Naive thymus-derived CD4-positive, alpha-beta T cell (primary cell): ENCODE results near the gene ZMYND15. TPM values are rescaled to one million over a fixed set of nuclear protein-coding genes. Genes with fewer than 3 reads are reported as not detected.

Experiments used
- ATAC-seq: fragments of 150-1000 bp; cut with Tn5 transposase; 2 replicates; pipeline ENCODE4 v1.10.0; 2021; ENCODE audit warnings: mild to moderate bottlenecking, moderate library complexity
- CTCF ChIA-PET: fragments of 350-600 bp; sonication (Branson Sonifier 250); formaldehyde crosslinking; loops from one replicate; lab custom pipeline; 2021; ENCODE audit warnings: antibody characterized with exemption; lab: Charles Lee
- POLR2A ChIA-PET: fragments of 350-600 bp; sonication (Branson Sonifier 250); formaldehyde crosslinking; loops from one replicate; lab custom pipeline; 2021; ENCODE audit warnings: antibody characterized with exemption, inconsistent platforms; lab: Charles Lee
- DNase-seq, 9 donors: peaks; one replicate each; pipeline versions ENCODE4 v3.0.0 to v3.0.0-alpha.2; 2020 to 2022; ENCODE audit warnings: mixed read lengths in 1 of 9
- H3K27ac ChIP-seq: one replicate; pipeline ENCODE4 v1.7.0; 2013; ENCODE audit warnings: mild to moderate bottlenecking, low read depth, low read length, moderate library complexity
- H3K27me3 ChIP-seq, 2 donors: one replicate each; pipeline ENCODE4 v1.7.0; 2013; ENCODE audit warnings: low read length in 2 of 2, mild to moderate bottlenecking in 2 of 2, moderate library complexity in 2 of 2; ENCODE audit not compliant: control insufficient read depth in 2 of 2, insufficient read depth in 2 of 2
- H3K36me3 ChIP-seq, 3 experiments: 1 replicate in 2 of 3; 2 replicates in 1 of 3; pipeline ENCODE4 v1.7.0; 2013; ENCODE audit warnings: low read length in 3 of 3, mild to moderate bottlenecking in 3 of 3, moderate library complexity in 1 of 3; ENCODE audit not compliant: insufficient read depth in 3 of 3, control insufficient read depth in 2 of 3
- H3K4me1 ChIP-seq, 2 donors: one replicate each; pipeline ENCODE4 v1.7.0; 2013; ENCODE audit warnings: low read length in 2 of 2, mild to moderate bottlenecking in 2 of 2, moderate library complexity in 1 of 2; ENCODE audit not compliant: control insufficient read depth in 2 of 2, insufficient read depth in 2 of 2
- H3K4me3 ChIP-seq: 2 replicates; pipeline ENCODE4 v1.7.0; 2013; ENCODE audit warnings: mild to moderate bottlenecking, low read length
- H3K9me3 ChIP-seq, 3 experiments: 1 replicate in 2 of 3; 2 replicates in 1 of 3; pipeline ENCODE4 v1.7.0; 2013; ENCODE audit warnings: low read length in 3 of 3; ENCODE audit not compliant: control insufficient read depth in 2 of 3
- H3K27ac Mint-ChIP-seq, 9 donors: one replicate each; pipeline ENCODE4 v1.8.0; 2020 to 2022; ENCODE audit warnings: mixed read lengths in 9 of 9, mild to moderate bottlenecking in 8 of 9, moderate library complexity in 5 of 9, inconsistent platforms in 2 of 9
- H3K27me3 Mint-ChIP-seq, 5 donors: one replicate each; pipeline ENCODE4 v1.8.0; 2021 to 2022; ENCODE audit warnings: mixed read lengths in 5 of 5, mild to moderate bottlenecking in 1 of 5
- H3K36me3 Mint-ChIP-seq, 5 donors: one replicate each; pipeline ENCODE4 v1.8.0; 2020 to 2022; ENCODE audit warnings: mixed read lengths in 5 of 5, mild to moderate bottlenecking in 3 of 5, inconsistent platforms in 1 of 5
- H3K4me1 Mint-ChIP-seq, 7 donors: one replicate each; pipeline ENCODE4 v1.8.0; 2020 to 2022; ENCODE audit warnings: mixed read lengths in 7 of 7, mild to moderate bottlenecking in 3 of 7, inconsistent platforms in 1 of 7
- H3K4me3 Mint-ChIP-seq, 10 donors: one replicate each; pipeline ENCODE4 v1.8.0; 2020 to 2022; ENCODE audit warnings: mild to moderate bottlenecking in 10 of 10, mixed read lengths in 10 of 10, moderate library complexity in 6 of 10, inconsistent platforms in 2 of 10
- H3K9me3 Mint-ChIP-seq, 11 donors: one replicate each; pipeline ENCODE4 v1.8.0; 2020 to 2022; ENCODE audit warnings: mixed read lengths in 11 of 11, mild to moderate bottlenecking in 4 of 11, inconsistent platforms in 1 of 11, moderate library complexity in 1 of 11
- intact Hi-C, 2 donors: fragments of 100-400 bp; cut with micrococcal nuclease; formaldehyde crosslinking; loops; one replicate each; pipeline ENCODE4 v1.15.1; 2023
- polyA plus RNA-seq, 2 donors: library from polyadenylated mRNA; unstranded; fragments of 300-500 nt; fragmentation: Illumina TruSeq; gene quantifications; one replicate each; pipeline ENCODE4 v1.2.3, GENCODE V29; 2021
- total RNA-seq, 6 experiments: library from RNA in 5 of 6; stranded (reverse) in 5 of 6; gene quantifications; 1 replicate in 5 of 6; 2 replicates in 1 of 6; pipeline ENCODE4 v1.2.3 and lab custom pipeline; 2021 to 2026

ZMYND15 gene
- total and polyA plus RNA-seq, 7 experiments from 2014 or later = 0.22 to 5.2 (median 1.4) TPM; not detected in 3

- DNase-seq = peak in 7 of 9 donors; percentile 46 to 62 (median 52)
- ChIA-PET CTCF (no interaction called here), POLR2A (interaction anchor here (0.6 to 2.7 kb wide), 7 partner anchors 9 to 72 kb away, joined by 3 to 12 read pairs (median 5); partner anchors contain the start of gene PELP1)
- peaks cover 0 to 36% (median 6%) of the 10 kb centered on the region in 5 donors for H3K27me3 Mint-ChIP-seq
- peak overlapping the region; percentile 38 to 97 (median 92) for H3K27ac Mint-ChIP-seq
- H3K27ac ChIP-seq = peak overlapping the region; percentile 49
- H3K9me3 Mint-ChIP-seq = no peaks in the 10 kb centered on the region
- peak overlapping the region; percentile 72 for H3K4me3 ChIP-seq
- H3K36me3 ChIP-seq = peaks cover 0 to 4% (median 0%) of the 10 kb centered on the region in 3 experiments
- H3K4me1 Mint-ChIP-seq = peaks cover 12 to 28% (median 19%) of the 10 kb centered on the region in 7 donors
- peak; percentile 46 for ATAC-seq
- H3K9me3 ChIP-seq = no peaks in the 10 kb centered on the region
- H3K36me3 Mint-ChIP-seq = peaks cover 0 to 2% (median 0%) of the 10 kb centered on the region in 5 donors
- intact Hi-C loops = loop anchor here (1.0 to 10.0 kb wide), 3 partner anchors 7 to 594 kb away; partner anchors contain the start of genes MED11 (in 2 of the 2), CYB5D2 (in 1 of the 2) and ZZEF1 (in 1 of the 2)
- H3K27me3 ChIP-seq = no peaks in the 10 kb centered on the region
- H3K4me1 ChIP-seq = peaks cover 12 to 15% of the 10 kb centered on the region in 2 donors
- H3K4me3 Mint-ChIP-seq = peak overlapping the region; percentile 85 to 95 (median 92)
These were observed 1.2 kb upstream of the ZMYND15 start for GRCh38 chr17:4738136-4739121.

- ATAC-seq (no peak), DNase-seq (no peak)
- no peaks in the 10 kb centered on the region for H3K9me3 Mint-ChIP-seq
- H3K4me3 ChIP-seq = peak overlapping the region; percentile 72
- ChIA-PET CTCF (no interaction called here), POLR2A (interaction anchor here (1.3 to 2.7 kb wide), 2 partner anchors 25 to 50 kb away, joined by 6 to 12 read pairs; no protein-coding TSS in a partner anchor)
- H3K27me3 Mint-ChIP-seq = peaks cover 0 to 36% (median 6%) of the 10 kb centered on the region in 5 donors
- H3K36me3 Mint-ChIP-seq = peaks cover 0 to 1% (median 0%) of the 10 kb centered on the region in 5 donors
- H3K4me1 Mint-ChIP-seq = peaks cover 12 to 26% (median 16%) of the 10 kb centered on the region in 7 donors
- peaks cover 0 to 4% (median 0%) of the 10 kb centered on the region in 3 experiments for H3K36me3 ChIP-seq
- intact Hi-C loops = no loop called here
- H3K4me1 ChIP-seq = peaks cover 12 to 15% of the 10 kb centered on the region in 2 donors
- no peaks in the 10 kb centered on the region for H3K9me3 ChIP-seq
- no peak overlapping the region for H3K27ac ChIP-seq
- peak overlapping the region; percentile 51 to 94 (median 70) for H3K27ac Mint-ChIP-seq
- H3K4me3 Mint-ChIP-seq = peak overlapping the region; percentile 68 to 91 (median 84)
- H3K27me3 ChIP-seq = no peaks in the 10 kb centered on the region
These were observed 355 bp downstream of the ZMYND15 start for GRCh38 chr17:4740025-4740351.

- no peak for ATAC-seq
- Histone ChIP-seq H3K4me3 (no peak overlapping the region), H3K4me1 (peaks cover 12 to 15% of the 10 kb centered on the region in 2 donors), H3K27me3 (no peaks in the 10 kb centered on the region), H3K27ac (no peak overlapping the region), H3K9me3 (no peaks in the 10 kb centered on the region), H3K36me3 (peaks cover 0 to 4% (median 0%) of the 10 kb centered on the region in 3 experiments)
- POLR2A ChIA-PET = interaction anchor here (0.6 to 1.3 kb wide), 2 partner anchors 49 to 349 kb away, joined by 3 to 4 read pairs; no protein-coding TSS in a partner anchor
- Mint-ChIP-seq H3K9me3 (no peaks in the 10 kb centered on the region), H3K27me3 (peaks cover 0 to 40% (median 6%) of the 10 kb centered on the region in 5 donors), H3K36me3 (peaks cover 0 to 1% (median 0%) of the 10 kb centered on the region in 5 donors), H3K4me3 (peak overlapping the region; percentile 68 to 91 (median 84)), H3K4me1 (peaks cover 12 to 29% (median 16%) of the 10 kb centered on the region in 7 donors), H3K27ac (peak overlapping the region in 8 of 9 donors; percentile 51 to 94 (median 71))
- DNase-seq = no peak
- intact Hi-C loops = no loop called here
- CTCF ChIA-PET = no interaction called here
These were observed 951 bp downstream of the ZMYND15 start for GRCh38 chr17:4740584-4740983.

GRCh38 chr17:4741544-4741943, 1.9 kb downstream of the ZMYND15 start:
- Histone ChIP-seq H3K27me3 (no peaks in the 10 kb centered on the region), H3K9me3 (no peaks in the 10 kb centered on the region), H3K36me3 (peaks cover 0 to 4% (median 0%) of the 10 kb centered on the region in 3 experiments), H3K4me1 (peaks cover 12 to 15% of the 10 kb centered on the region in 2 donors), H3K27ac (no peak overlapping the region), H3K4me3 (no peak overlapping the region)
- ChIA-PET CTCF (no interaction called here), POLR2A (interaction anchor here (0.6 to 1.6 kb wide), 4 partner anchors 9 to 304 kb away, joined by 3 read pairs; no protein-coding TSS in a partner anchor)
- Mint-ChIP-seq H3K9me3 (no peaks in the 10 kb centered on the region), H3K4me3 (peak overlapping the region in 8 of 10 donors; percentile 5 to 86 (median 46)), H3K27ac (peak overlapping the region in 2 of 9 donors; percentile 53 to 62), H3K27me3 (peaks cover 0 to 36% (median 6%) of the 10 kb centered on the region in 5 donors), H3K36me3 (no peaks in the 10 kb centered on the region), H3K4me1 (peaks cover 7 to 25% (median 20%) of the 10 kb centered on the region in 7 donors)
- DNase-seq = no peak
- ATAC-seq = no peak
- intact Hi-C loops = no loop called here

GRCh38 chr17:4742133-4742532, 2.5 kb downstream of the ZMYND15 start:
- Mint-ChIP-seq H3K27me3 (peaks cover 0 to 38% (median 6%) of the 10 kb centered on the region in 5 donors), H3K4me1 (peaks cover 7 to 28% (median 22%) of the 10 kb centered on the region in 7 donors), H3K4me3 (peak overlapping the region in 1 of 10 donors; percentile 68), H3K27ac (no peak overlapping the region), H3K9me3 (no peaks in the 10 kb centered on the region), H3K36me3 (no peaks in the 10 kb centered on the region)
- ChIA-PET POLR2A (interaction anchor here (0.6 to 1.6 kb wide), 3 partner anchors 9 to 304 kb away, joined by 3 read pairs; no protein-coding TSS in a partner anchor), CTCF (no interaction called here)
- peaks cover 0 to 4% (median 0%) of the 10 kb centered on the region in 3 experiments for H3K36me3 ChIP-seq
- no peak overlapping the region for H3K27ac ChIP-seq
- peaks cover 12 to 15% of the 10 kb centered on the region in 2 donors for H3K4me1 ChIP-seq
- ATAC-seq (no peak), DNase-seq (no peak)
- intact Hi-C loops = no loop called here
- no peak overlapping the region for H3K4me3 ChIP-seq
- no peaks in the 10 kb centered on the region for H3K9me3 ChIP-seq
- no peaks in the 10 kb centered on the region for H3K27me3 ChIP-seq

- no peak overlapping the region for H3K4me3 ChIP-seq
- H3K27me3 ChIP-seq = no peaks in the 10 kb centered on the region
- intact Hi-C loops = no loop called here
- ATAC-seq = no peak
- H3K36me3 ChIP-seq = peaks cover 0 to 4% (median 0%) of the 10 kb centered on the region in 3 experiments
- H3K4me3 Mint-ChIP-seq = peak overlapping the region in 1 of 10 donors; percentile 68
- H3K4me1 ChIP-seq = peaks cover 12 to 17% of the 10 kb centered on the region in 2 donors
- H3K36me3 Mint-ChIP-seq = no peaks in the 10 kb centered on the region
- H3K27ac ChIP-seq = no peak overlapping the region
- peaks cover 9 to 31% (median 24%) of the 10 kb centered on the region in 7 donors for H3K4me1 Mint-ChIP-seq
- ChIA-PET POLR2A (interaction anchor here (1.6 kb wide), 1 partner anchor 28 kb away, joined by 3 read pairs; no protein-coding TSS in a partner anchor), CTCF (no interaction called here)
- no peaks in the 10 kb centered on the region for H3K9me3 Mint-ChIP-seq
- DNase-seq = no peak
- H3K27ac Mint-ChIP-seq = no peak overlapping the region
- no peaks in the 10 kb centered on the region for H3K9me3 ChIP-seq
- H3K27me3 Mint-ChIP-seq = peaks cover 0 to 38% (median 6%) of the 10 kb centered on the region in 5 donors
These were observed 3.0 kb downstream of the ZMYND15 start for GRCh38 chr17:4742629-4743028.
